CD14-positive monocyte (primary cell): ENCODE data around the gene UBE2J2. TPM values are rescaled to one million over a fixed set of nuclear protein-coding genes. Genes with fewer than 3 reads are reported as not detected.
A peak's percentile ranks its signal among the peaks of the same experiment; 100 is the strongest.

Experiments
- DNase-seq, 3 donors: peaks; one replicate each; pipeline ENCODE4 v3.0.0-alpha.2; 2011 to 2022
- H2AFZ ChIP-seq: 2 replicates; pipeline ENCODE4 v1.6.0; 2012; ENCODE audit warnings: mild to moderate bottlenecking, low read depth, low read length, inconsistent platforms; ENCODE audit not compliant: insufficient read depth, poor library complexity, severe bottlenecking
- H3K27ac ChIP-seq, 2 donors: 1 replicate in 1 of 2; 2 replicates in 1 of 2; pipeline ENCODE4 v1.5.1; 2012 to 2013; ENCODE audit warnings: low read length in 2 of 2, control low read depth in 1 of 2, inconsistent platforms in 1 of 2, low read depth in 1 of 2, mild to moderate bottlenecking in 1 of 2
- H3K27me3 ChIP-seq, 2 donors: one replicate each; pipeline versions ENCODE4 v1.6.0 to v1.6.1; 2011 to 2013; ENCODE audit warnings: low read length in 2 of 2; ENCODE audit not compliant: control insufficient read depth in 2 of 2, insufficient read depth in 2 of 2
- H3K36me3 ChIP-seq, 2 donors: replicated peaks in 1 of 2; 1 replicate in 1 of 2; 2 replicates in 1 of 2; pipeline versions ENCODE4 v1.5.1 to v1.6.1; 2012 to 2013; ENCODE audit warnings: low read length in 2 of 2, control low read depth in 1 of 2, inconsistent platforms in 1 of 2, mild to moderate bottlenecking in 1 of 2; ENCODE audit not compliant: insufficient read depth in 2 of 2, control insufficient read depth in 1 of 2
- H3K4me1 ChIP-seq, 2 donors: 1 replicate in 1 of 2; 2 replicates in 1 of 2; pipeline versions ENCODE4 v1.5.1 to v1.6.1; 2012 to 2013; ENCODE audit warnings: low read length in 2 of 2, control low read depth in 1 of 2, inconsistent platforms in 1 of 2, mild to moderate bottlenecking in 1 of 2, moderate library complexity in 1 of 2; ENCODE audit not compliant: insufficient read depth in 2 of 2, control insufficient read depth in 1 of 2
- H3K4me2 ChIP-seq: replicated peaks from 2 replicates; pipeline ENCODE3; 2012; ENCODE audit warnings: low read length, moderate library complexity, mild to moderate bottlenecking; ENCODE audit not compliant: poor library complexity, severe bottlenecking; ENCODE audit errors: extremely low read depth
- H3K4me3 ChIP-seq, 3 experiments: fragments of 200-600 bp in 1 of 3; sonication (generic) in 1 of 3; replicated peaks in 1 of 3; 1 replicate in 2 of 3; 2 replicates in 1 of 3; pipeline ENCODE4 v1.5.1; 2011 to 2013; ENCODE audit warnings: low read length in 3 of 3, mild to moderate bottlenecking in 3 of 3, control low read depth in 2 of 3, low read depth in 2 of 3, inconsistent platforms in 1 of 3, moderate library complexity in 1 of 3
- H3K79me2 ChIP-seq: 2 replicates; pipeline ENCODE4 v1.6.0; 2012; ENCODE audit warnings: mild to moderate bottlenecking, control low read depth, inconsistent platforms, low read length, moderate library complexity; ENCODE audit not compliant: insufficient read depth
- H3K9ac ChIP-seq: 2 replicates; pipeline ENCODE4 v1.6.0; 2017; ENCODE audit warnings: low read length, mild to moderate bottlenecking; ENCODE audit not compliant: insufficient read depth, poor library complexity, severe bottlenecking
- H3K9me3 ChIP-seq, 2 donors: replicated peaks in 1 of 2; 1 replicate in 1 of 2; 2 replicates in 1 of 2; pipeline versions ENCODE4 v1.5.1 to v1.6.1; 2012 to 2013; ENCODE audit warnings: low read length in 2 of 2, control low read depth in 1 of 2; ENCODE audit not compliant: control insufficient read depth in 1 of 2, insufficient read depth in 1 of 2
- H4K20me1 ChIP-seq: 2 replicates; pipeline ENCODE4 v1.6.0; 2012; ENCODE audit warnings: mild to moderate bottlenecking, low read length, control low read depth, moderate library complexity; ENCODE audit not compliant: insufficient read depth
- H3K27ac Mint-ChIP-seq, 7 donors: one replicate each; pipeline ENCODE4 v1.8.0; 2020; ENCODE audit warnings: mild to moderate bottlenecking in 7 of 7, mixed read lengths in 7 of 7, moderate library complexity in 6 of 7, inconsistent platforms in 2 of 7
- H3K27me3 Mint-ChIP-seq, 3 donors: one replicate each; pipeline ENCODE4 v1.8.0; 2021 to 2022; ENCODE audit warnings: low read depth in 3 of 3, mild to moderate bottlenecking in 3 of 3, mixed read lengths in 3 of 3, moderate library complexity in 3 of 3, inconsistent platforms in 1 of 3
- H3K36me3 Mint-ChIP-seq, 2 donors: one replicate each; pipeline ENCODE4 v1.8.0; 2020; ENCODE audit warnings: mixed read lengths in 2 of 2, inconsistent platforms in 1 of 2, mild to moderate bottlenecking in 1 of 2
- H3K4me1 Mint-ChIP-seq: one replicate; pipeline ENCODE4 v1.8.0; 2020; ENCODE audit warnings: mild to moderate bottlenecking, mixed read lengths
- H3K4me3 Mint-ChIP-seq, 2 donors: one replicate each; pipeline ENCODE4 v1.8.0; 2020; ENCODE audit warnings: mild to moderate bottlenecking in 2 of 2, mixed read lengths in 2 of 2, moderate library complexity in 1 of 2
- H3K9me3 Mint-ChIP-seq, 7 donors: one replicate each; pipeline ENCODE4 v1.8.0; 2020 to 2022; ENCODE audit warnings: mixed read lengths in 7 of 7, mild to moderate bottlenecking in 6 of 7, moderate library complexity in 6 of 7, inconsistent platforms in 2 of 7
- WGBS: methylation state at CpG from one replicate; pipeline ENCODE4 v1.1.5; 2013; ENCODE audit warnings: missing lambda C conversion rate; ENCODE audit not compliant: insufficient coverage; 5-methylcytosine and 5-hydroxymethylcytosine counted together
- intact Hi-C, 2 donors: fragments of 100-400 bp; cut with micrococcal nuclease; formaldehyde crosslinking; loops; one replicate each; pipeline versions ENCODE4 v1.15.0 to v1.15.1; 2023
- polyA plus RNA-seq, 3 donors: library from polyadenylated mRNA; depleted of rRNA in 1 of 3; unstranded in 2 of 3; stranded (reverse) in 1 of 3; fragments of 300-500 nt in 2 of 3; fragments of >200 nt in 1 of 3; fragmentation: Illumina TruSeq in 2 of 3; gene quantifications; 1 replicate in 2 of 3; 2 replicates in 1 of 3; pipeline ENCODE4 v1.2.3, GENCODE V29; 2012 to 2021
- TF ChIP-seq, protein P1 (sequence below): fragments of 200-600 bp; IDR thresholded peaks from one replicate; pipeline ENCODE4 v1.8.0; 2022; ENCODE audit warnings: antibody characterized with exemption, mild to moderate bottlenecking

UBE2J2 gene
- polyA plus RNA-seq, 3 donors, result 36.5 to 83.2 (median 72.1) TPM

DNA sequence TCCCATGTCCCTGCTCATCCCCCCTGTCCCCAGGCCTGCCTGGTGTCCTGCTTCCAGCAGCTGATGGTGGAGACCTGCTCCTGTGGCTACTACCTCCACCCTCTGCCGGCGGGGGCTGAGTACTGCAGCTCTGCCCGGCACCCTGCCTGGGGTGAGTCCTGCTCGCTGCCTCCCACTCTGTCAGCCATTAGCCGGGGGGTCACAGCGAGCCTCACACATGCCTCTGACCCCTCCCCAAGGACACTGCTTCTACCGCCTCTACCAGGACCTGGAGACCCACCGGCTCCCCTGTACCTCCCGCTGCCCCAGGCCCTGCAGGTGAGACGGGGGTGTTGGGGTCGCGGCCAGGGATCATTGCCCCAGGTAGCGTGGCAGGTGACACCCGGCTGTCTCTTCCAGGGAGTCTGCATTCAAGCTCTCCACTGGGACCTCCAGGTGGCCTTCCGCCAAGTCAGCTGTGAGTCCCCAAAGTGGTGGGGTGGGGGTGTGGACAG is 16.6 kb upstream of the UBE2J2 start:
- peaks cover 0 to 1% (median 0%) of the 10 kb centered on the region in 3 donors for H3K27me3 Mint-ChIP-seq
- peaks cover 0 to 10% (median 0%) of the 10 kb centered on the region in 7 donors for H3K9me3 Mint-ChIP-seq
- DNase-seq, result peak in 2 of 3 donors; percentile 40 to 51
- H3K27ac Mint-ChIP-seq, result no peak overlapping the region
- Histone ChIP-seq H3K4me1 (no peaks in the 10 kb centered on the region), H3K27me3 (no peaks in the 10 kb centered on the region), H3K9ac (no peak overlapping the region), H4K20me1 (no peaks in the 10 kb centered on the region), H3K4me3 (no peak overlapping the region), H3K27ac (no peak overlapping the region), H2AFZ (no peak overlapping the region), H3K4me2 (no peak overlapping the region), H3K36me3 (peaks cover 7 to 16% of the 10 kb centered on the region in 2 donors), H3K9me3 (no peaks in the 10 kb centered on the region), H3K79me2 (no peaks in the 10 kb centered on the region)
- no peaks in the 10 kb centered on the region for H3K4me1 Mint-ChIP-seq
- H3K36me3 Mint-ChIP-seq, result peaks cover 0 to 3% of the 10 kb centered on the region in 2 donors
- no peak overlapping the region for H3K4me3 Mint-ChIP-seq
- intact Hi-C loops, result loop anchor here in 1 of 2 donors (5.0 kb wide), 1 partner anchor 168 kb away; no protein-coding TSS in a partner anchor
- TF ChIP-seq, protein P1, sequence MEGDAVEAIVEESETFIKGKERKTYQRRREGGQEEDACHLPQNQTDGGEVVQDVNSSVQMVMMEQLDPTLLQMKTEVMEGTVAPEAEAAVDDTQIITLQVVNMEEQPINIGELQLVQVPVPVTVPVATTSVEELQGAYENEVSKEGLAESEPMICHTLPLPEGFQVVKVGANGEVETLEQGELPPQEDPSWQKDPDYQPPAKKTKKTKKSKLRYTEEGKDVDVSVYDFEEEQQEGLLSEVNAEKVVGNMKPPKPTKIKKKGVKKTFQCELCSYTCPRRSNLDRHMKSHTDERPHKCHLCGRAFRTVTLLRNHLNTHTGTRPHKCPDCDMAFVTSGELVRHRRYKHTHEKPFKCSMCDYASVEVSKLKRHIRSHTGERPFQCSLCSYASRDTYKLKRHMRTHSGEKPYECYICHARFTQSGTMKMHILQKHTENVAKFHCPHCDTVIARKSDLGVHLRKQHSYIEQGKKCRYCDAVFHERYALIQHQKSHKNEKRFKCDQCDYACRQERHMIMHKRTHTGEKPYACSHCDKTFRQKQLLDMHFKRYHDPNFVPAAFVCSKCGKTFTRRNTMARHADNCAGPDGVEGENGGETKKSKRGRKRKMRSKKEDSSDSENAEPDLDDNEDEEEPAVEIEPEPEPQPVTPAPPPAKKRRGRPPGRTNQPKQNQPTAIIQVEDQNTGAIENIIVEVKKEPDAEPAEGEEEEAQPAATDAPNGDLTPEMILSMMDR, result peak; percentile 69
- 61% methylated on average over 12 of the region's 15 CpGs for WGBS

DNA sequence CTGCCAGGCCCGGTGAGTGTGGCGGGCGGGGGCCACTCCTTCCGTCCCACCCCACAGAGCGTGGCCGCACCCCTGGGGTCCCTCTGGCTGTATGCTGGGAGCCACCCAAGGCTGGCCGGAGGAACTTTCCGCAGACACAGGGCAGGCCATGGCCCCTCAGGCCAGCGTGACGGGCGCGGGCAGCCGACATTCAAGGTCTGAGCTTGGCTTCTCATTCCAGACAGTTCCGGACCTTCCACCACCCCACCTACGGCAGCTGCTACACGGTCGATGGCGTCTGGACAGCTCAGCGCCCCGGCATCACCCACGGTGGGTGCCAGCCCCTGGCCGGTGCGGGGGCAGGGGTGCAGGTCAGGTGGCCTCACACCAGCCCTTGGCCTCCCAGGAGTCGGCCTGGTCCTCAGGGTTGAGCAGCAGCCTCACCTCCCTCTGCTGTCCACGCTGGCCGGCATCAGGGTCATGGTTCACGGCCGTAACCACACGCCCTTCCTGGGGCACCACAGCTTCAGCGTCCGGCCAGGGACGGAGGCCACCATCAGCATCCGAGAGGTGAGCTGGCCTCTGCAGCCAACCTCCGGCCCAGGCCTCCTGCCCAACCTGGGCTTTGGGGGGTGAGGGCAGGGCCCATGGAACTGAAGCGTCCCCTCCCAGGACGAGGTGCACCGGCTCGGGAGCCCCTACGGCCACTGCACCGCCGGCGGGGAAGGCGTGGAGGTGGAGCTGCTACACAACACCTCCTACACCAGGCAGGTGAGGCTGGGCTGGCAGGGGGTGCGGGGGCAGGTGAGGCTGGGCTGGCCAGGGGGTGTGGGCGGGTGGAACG is 13.8 kb upstream of the UBE2J2 start:
- no peaks in the 10 kb centered on the region for H3K27me3 ChIP-seq
- H3K4me3 ChIP-seq, result no peak overlapping the region
- no peaks in the 10 kb centered on the region for H3K9me3 ChIP-seq
- H3K79me2 ChIP-seq, result no peaks in the 10 kb centered on the region
- Mint-ChIP-seq H3K27ac (no peak overlapping the region), H3K4me3 (no peak overlapping the region), H3K36me3 (no peaks in the 10 kb centered on the region), H3K9me3 (peaks cover 0 to 8% (median 0%) of the 10 kb centered on the region in 7 donors), H3K4me1 (no peaks in the 10 kb centered on the region), H3K27me3 (peaks cover 0 to 2% (median 0%) of the 10 kb centered on the region in 3 donors)
- H3K4me1 ChIP-seq, result no peaks in the 10 kb centered on the region
- no peak overlapping the region for H3K4me2 ChIP-seq
- H3K9ac ChIP-seq, result no peak overlapping the region
- H4K20me1 ChIP-seq, result no peaks in the 10 kb centered on the region
- H2AFZ ChIP-seq, result no peak overlapping the region
- intact Hi-C loops, result no loop called here
- no peak for DNase-seq
- H3K27ac ChIP-seq, result no peak overlapping the region
- WGBS, result 93% methylated on average over 33 of the region's 46 CpGs
- TF ChIP-seq, protein P1, result no peak
- H3K36me3 ChIP-seq, result no peaks in the 10 kb centered on the region
